GM19395 (cell line): Measurements from ENCODE around the gene TMEM131L.

Experiments used
- ATAC-seq: cut with Tn5 transposase; IDR thresholded peaks from one replicate; pipeline ENCODE4 v1.9.1; 2021; ENCODE audit warnings: mild to moderate bottlenecking, moderate library complexity; ENCODE audit not compliant: unreplicated experiment

TMEM131L gene

GRCh38 chr4:153472122-153473037 lies 6.2 kb downstream of the TMEM131L start:
- peak; percentile 59 for ATAC-seq

DNA sequence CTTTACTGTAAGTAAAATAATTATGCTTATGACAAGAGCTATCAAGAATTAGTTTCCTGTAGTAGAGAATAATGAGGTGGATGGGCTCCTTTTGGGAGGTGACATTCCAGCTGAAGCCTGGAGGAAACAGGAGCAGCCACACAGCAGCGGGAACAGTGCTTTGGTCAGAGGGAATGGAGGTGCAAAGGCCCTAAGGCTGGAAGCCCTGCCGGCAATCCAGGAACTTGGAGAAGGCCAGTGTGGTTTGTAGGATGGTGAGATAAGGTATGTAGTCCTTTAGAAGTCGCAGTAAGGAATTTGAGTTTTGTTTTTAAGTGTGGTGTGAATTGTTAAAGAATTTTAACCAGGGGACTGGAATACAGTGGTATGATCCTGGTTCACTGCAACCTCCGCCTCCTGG lies 8.1 kb downstream of the TMEM131L start:
- no peak for ATAC-seq

DNA sequence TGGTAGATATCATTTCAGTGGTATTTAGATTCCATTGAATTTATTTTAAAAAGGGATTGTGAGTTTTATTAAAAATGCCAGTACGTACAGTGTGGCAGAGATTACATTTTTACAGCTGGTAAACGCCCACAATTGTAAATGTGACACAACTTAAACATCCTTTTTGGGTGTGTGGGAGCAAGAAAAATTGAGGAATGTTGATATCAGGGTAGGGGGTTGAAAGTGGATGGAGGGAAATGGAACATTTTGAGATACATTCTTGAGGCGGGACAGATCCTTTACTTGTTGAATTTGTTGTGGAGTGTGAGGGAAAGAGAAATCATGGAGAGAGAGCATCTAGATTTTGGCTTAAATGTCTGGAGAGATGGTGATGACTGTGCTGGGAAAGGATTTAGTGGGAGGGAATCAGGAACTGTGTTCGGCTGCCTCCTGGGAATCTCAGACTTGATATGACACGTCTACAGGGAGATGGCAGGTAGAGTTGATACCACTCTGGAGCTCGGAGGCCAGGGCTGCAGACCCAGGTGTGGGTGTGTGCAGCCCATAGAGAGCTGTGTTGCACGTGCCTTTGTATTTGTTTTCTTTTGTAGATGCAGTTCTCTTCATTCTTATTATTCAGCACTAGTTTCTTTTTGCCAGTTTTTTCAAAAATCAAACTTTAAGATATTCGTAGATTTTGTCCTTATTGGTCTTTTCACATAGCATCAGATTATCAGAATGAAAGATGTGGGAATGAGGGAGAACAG lies 10.8 kb downstream of the TMEM131L start:
- no peak for ATAC-seq

DNA sequence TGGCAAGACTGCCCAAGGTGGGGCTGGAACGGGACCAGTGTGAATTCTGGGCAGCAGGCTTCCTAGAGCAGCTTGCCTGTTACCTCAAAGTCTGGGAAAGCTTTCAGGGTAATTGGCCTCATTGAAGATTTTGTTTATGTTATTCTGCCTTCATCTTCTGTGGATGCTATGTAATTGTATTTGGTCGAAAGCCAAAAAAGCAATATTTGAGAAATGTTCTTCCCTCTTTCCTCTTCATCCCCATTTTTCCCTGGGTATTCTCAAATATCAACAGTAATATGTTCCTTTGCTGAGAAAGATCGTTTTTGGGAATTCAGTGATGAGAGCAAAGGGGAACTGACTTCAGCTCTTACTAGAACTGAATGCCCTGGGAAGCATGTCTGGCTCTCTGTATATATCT lies 12.9 kb downstream of the TMEM131L start:
- ATAC-seq = no peak

- no peak for ATAC-seq
Observed at GRCh38 chr4:153480704-153481103, 14.5 kb downstream of the TMEM131L start.

- ATAC-seq = no peak
Observed at GRCh38 chr4:153481478-153481877, 15.3 kb downstream of the TMEM131L start.

GRCh38 chr4:153483432-153484418 lies 17.6 kb downstream of the TMEM131L start:
- ATAC-seq = no peak

DNA sequence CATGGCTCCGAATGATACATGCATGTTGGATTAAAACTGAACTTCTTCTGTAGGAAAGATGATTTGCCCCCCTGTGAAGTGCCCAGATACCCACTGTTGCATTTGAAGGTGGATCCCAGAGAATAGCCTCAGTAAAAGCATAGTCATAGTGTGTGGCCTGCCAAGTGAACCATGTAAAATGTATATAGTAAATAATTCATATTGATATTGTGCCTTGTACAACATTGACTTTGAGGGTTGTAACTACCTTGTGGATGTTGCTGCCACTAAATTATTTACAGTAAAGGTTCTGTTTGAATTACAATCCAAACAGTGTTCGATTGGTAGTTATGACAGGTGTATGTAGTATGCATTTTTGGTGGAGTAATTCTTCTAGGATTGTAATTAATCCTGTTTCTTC lies 19.2 kb downstream of the TMEM131L start:
- no peak for ATAC-seq

- ATAC-seq = no peak
Observed at GRCh38 chr4:153485860-153486259, 19.7 kb downstream of the TMEM131L start.

GRCh38 chr4:153486281-153487151 lies 20.4 kb downstream of the TMEM131L start:
- ATAC-seq = no peak

- ATAC-seq = peak; percentile 47
Observed at GRCh38 chr4:153488006-153488891, 22.1 kb downstream of the TMEM131L start.

DNA sequence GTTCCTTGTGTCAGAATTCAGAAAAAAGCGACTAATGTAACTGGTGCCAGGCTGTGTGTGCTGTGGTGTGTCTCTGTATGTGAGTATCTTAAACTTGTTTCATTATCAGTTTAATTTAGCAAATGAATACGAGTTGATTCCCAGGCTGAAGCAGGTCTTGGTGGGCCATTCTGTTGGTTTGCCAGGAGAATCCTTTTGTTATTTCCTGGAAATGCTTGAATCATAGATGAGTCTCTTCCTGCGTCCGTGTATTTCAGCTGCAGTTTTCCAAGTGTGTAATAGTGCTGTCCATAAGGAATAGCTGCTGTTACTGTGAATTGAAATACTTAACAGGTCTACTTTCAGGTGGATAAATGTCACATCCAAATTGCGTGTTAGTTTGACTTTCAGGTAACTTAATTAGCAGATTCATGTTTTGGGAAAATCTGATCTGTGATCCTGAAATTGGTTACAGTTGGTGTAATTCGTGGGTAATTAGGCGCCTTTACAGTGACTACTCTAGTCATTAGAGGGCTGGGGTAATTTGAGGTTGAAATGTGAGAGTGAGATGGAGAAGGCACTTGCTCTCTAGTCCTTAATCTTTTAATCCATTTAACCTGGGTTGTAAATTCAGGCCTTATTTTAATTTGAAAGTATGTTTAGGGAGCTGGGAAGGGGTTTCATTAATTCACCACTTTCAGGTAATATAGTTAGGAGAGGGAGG lies 23.8 kb downstream of the TMEM131L start:
- no peak for ATAC-seq

GRCh38 chr4:153490985-153491483 lies 24.9 kb downstream of the TMEM131L start:
- no peak for ATAC-seq

DNA sequence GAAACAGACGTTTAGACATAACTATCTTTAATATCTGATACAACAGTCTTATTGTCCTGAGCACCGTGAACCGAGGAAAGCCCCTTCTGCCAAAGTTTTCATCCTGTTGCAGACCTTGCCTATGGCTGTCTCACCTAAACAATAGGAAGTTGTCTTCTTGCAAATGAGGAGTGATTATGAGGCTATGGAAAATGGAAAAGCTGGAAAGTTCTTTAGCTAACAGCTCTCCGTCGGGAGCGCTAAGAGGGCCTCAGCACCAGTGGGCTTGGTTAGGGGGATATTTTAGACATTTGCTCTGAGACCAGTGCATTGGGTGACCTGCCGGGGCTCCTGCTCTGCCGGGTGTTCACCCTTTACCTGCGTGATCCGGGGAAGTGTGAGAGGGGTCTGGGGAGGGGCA lies 28.4 kb downstream of the TMEM131L start:
- no peak for ATAC-seq

- ATAC-seq = no peak
Observed at GRCh38 chr4:153495480-153496193, 29.5 kb downstream of the TMEM131L start.

GRCh38 chr4:153497091-153497531 lies 31.0 kb downstream of the TMEM131L start:
- peak; percentile 45 for ATAC-seq
